Epithelial cell of prostate (primary cell): ENCODE data around the gene ORM1.

Experiments used
- DNase-seq: peaks from one replicate; pipeline ENCODE4 v3.0.0-alpha.2; 2011; ENCODE audit warnings: low read depth, low spot score
- H3K27ac ChIP-seq: fragments of 450-650 bp; 2 replicates; pipeline ENCODE4 v1.5.1; 2017; ENCODE audit warnings: mild to moderate bottlenecking

ORM1 gene

GRCh38 chr9:114357911-114358328 lies 35.0 kb downstream of the ORM1 start:
- DNase-seq: no peak
- no peak overlapping the region for H3K27ac ChIP-seq

GRCh38 chr9:114359801-114360200 lies 36.9 kb downstream of the ORM1 start:
- H3K27ac ChIP-seq: no peak overlapping the region
- DNase-seq: no peak

- no peak overlapping the region for H3K27ac ChIP-seq
- no peak for DNase-seq
Measured at GRCh38 chr9:114361542-114361941, 38.6 kb downstream of the ORM1 start.

GRCh38 chr9:114362394-114362793 lies 39.5 kb downstream of the ORM1 start:
- no peak for DNase-seq
- H3K27ac ChIP-seq: no peak overlapping the region

- DNase-seq: no peak
- H3K27ac ChIP-seq: no peak overlapping the region
Measured at GRCh38 chr9:114363424-114363823, 40.5 kb downstream of the ORM1 start.

GRCh38 chr9:114364134-114365041 lies 41.5 kb downstream of the ORM1 start:
- DNase-seq: peak; percentile 60
- H3K27ac ChIP-seq: peak overlapping the region; percentile 40

- no peak overlapping the region for H3K27ac ChIP-seq
- no peak for DNase-seq
Measured at GRCh38 chr9:114365194-114365593, 42.3 kb downstream of the ORM1 start.

GRCh38 chr9:114366334-114367128 lies 43.6 kb downstream of the ORM1 start:
- no peak overlapping the region for H3K27ac ChIP-seq
- no peak for DNase-seq

GRCh38 chr9:114367366-114367765 lies 44.5 kb downstream of the ORM1 start:
- DNase-seq: no peak

GRCh38 chr9:114367772-114368569 lies 45.1 kb downstream of the ORM1 start:
- H3K27ac ChIP-seq: no peak overlapping the region
- DNase-seq: no peak

More at GRCh38 chr9:114367366-114367765, 44.5 kb downstream of the ORM1 start:
- no peak overlapping the region for H3K27ac ChIP-seq

GRCh38 chr9:114369216-114370130 lies 46.6 kb downstream of the ORM1 start:
- no peak overlapping the region for H3K27ac ChIP-seq
- DNase-seq: no peak

GRCh38 chr9:114370251-114370967 lies 47.5 kb downstream of the ORM1 start:
- no peak for DNase-seq
- H3K27ac ChIP-seq: no peak overlapping the region

- no peak overlapping the region for H3K27ac ChIP-seq
- no peak for DNase-seq
Measured at GRCh38 chr9:114370968-114371320, 48.0 kb downstream of the ORM1 start.

- no peak for DNase-seq
Measured at GRCh38 chr9:114371343-114371944, 48.5 kb downstream of the ORM1 start.

GRCh38 chr9:114371973-114372917 lies 49.3 kb downstream of the ORM1 start:
- no peak for DNase-seq
- peak overlapping the region; percentile 74 for H3K27ac ChIP-seq

More at GRCh38 chr9:114371343-114371944, 48.5 kb downstream of the ORM1 start:
- peak overlapping the region; percentile 74 for H3K27ac ChIP-seq

- no peak for DNase-seq
Measured at GRCh38 chr9:114372921-114373448, 50.1 kb downstream of the ORM1 start.

More at GRCh38 chr9:114372921-114373448, 50.1 kb downstream of the ORM1 start:
- H3K27ac ChIP-seq: peak overlapping the region; percentile 74
